Measurements from ENCODE around the gene TRMT10A. TPM values are rescaled to one million over a fixed set of nuclear protein-coding genes. Genes with fewer than 3 reads are reported as not detected.

Gene TRMT10A
- total and polyA plus RNA-seq, 2 of the 13 experiments (the other 11 are each of a cell fraction or from before 2014, with no cell fraction given): 3.9 to 12.6 TPM

GRCh38 chr4:99574530-99575324 is 10.9 kb upstream of the TRMT10A start, which contains the start of gene MTTP (continued):
- no peak for TF ChIP-seq TCF7L2 (IDR thresholded peaks at IDR 0.05; ENCODE audit: low read depth, low read length)
- TF ChIP-seq ZSCAN20 (CRISPR knock-in tag; IDR thresholded peaks at IDR 0.05; ENCODE audit: borderline replicate concordance): no peak
- no peak for TF ChIP-seq ZBTB44 (CRISPR knock-in tag; IDR thresholded peaks at IDR 0.05)
- peak; percentile 63 for TF ChIP-seq RCOR2 (CRISPR knock-in tag; IDR thresholded peaks at IDR 0.05)
- no peak for TF ChIP-seq ZNF546 (CRISPR knock-in tag; conservative IDR thresholded peaks at IDR 0.05)
- TF ChIP-seq GTF2F1 (IDR thresholded peaks at IDR 0.05; ENCODE audit: low read length): no peak
- no peak for TF ChIP-seq CBX2 (IDR thresholded peaks at IDR 0.05; ENCODE audit: low read depth, low read length)
- TF ChIP-seq CBX2 (CRISPR knock-in tag; IDR thresholded peaks at IDR 0.05; ENCODE audit: low read depth): no peak
- TF ChIP-seq ZBTB49 (CRISPR knock-in tag; IDR thresholded peaks at IDR 0.05; ENCODE audit: borderline replicate concordance): no peak
- no peak for TF ChIP-seq PHF20 (CRISPR knock-in tag; IDR thresholded peaks at IDR 0.05)
- TF ChIP-seq AHDC1 (CRISPR knock-in tag; IDR thresholded peaks at IDR 0.05; ENCODE audit: borderline replicate concordance): peak; percentile 70; the same call in 1 of the 2 replicates
- no peak for TF ChIP-seq SP1 (IDR thresholded peaks at IDR 0.05)
- TF ChIP-seq SP1 (CRISPR knock-in tag; IDR thresholded peaks at IDR 0.05): no peak
- TF ChIP-seq REXO4 (CRISPR knock-in tag; IDR thresholded peaks at IDR 0.05; ENCODE audit: borderline replicate concordance): no peak
- TF ChIP-seq FOXK2 (IDR thresholded peaks at IDR 0.05): peak; percentile 44; the same call in 1 of the 2 replicates
- no peak for TF ChIP-seq MAFK (conservative IDR thresholded peaks at IDR 0.05 in 1 of 2, IDR thresholded peaks at IDR 0.05 in 1 of 2; ENCODE audit: low read length in 2 of 2)

All from HepG2 (cell line).